Stomach (tissue), 9 donors: ENCODE measurements around the gene PPFIA1. TPM values are rescaled to one million over a fixed set of nuclear protein-coding genes. Genes with fewer than 3 reads are reported as not detected.

Source experiments
- DNase-seq, 2 donors: peaks; one replicate each; pipeline versions ENCODE4 v3.0.0 to v3.0.0-alpha.2; 2013 to 2019
- H3K27ac ChIP-seq, 5 donors: fragments of 200-600 bp in 4 of 5; sonication (generic) in 4 of 5; one replicate each; pipeline ENCODE4 v1.5.1; 2013 to 2019; ENCODE audit warnings: mild to moderate bottlenecking in 1 of 5, moderate library complexity in 1 of 5
- H3K27me3 ChIP-seq, 3 donors: fragments of 200-600 bp; sonication (generic); one replicate each; pipeline ENCODE4 v1.5.1; 2017 to 2019; ENCODE audit warnings: mixed run types in 1 of 3
- H3K36me3 ChIP-seq, 4 donors: fragments of 200-600 bp; sonication (generic); 1 replicate in 3 of 4; 2 replicates in 1 of 4; pipeline ENCODE4 v1.5.1; 2016 to 2019
- H3K4me1 ChIP-seq, 4 donors: fragments of 200-600 bp; sonication (generic); one replicate each; pipeline ENCODE4 v1.5.1; 2016 to 2019
- H3K4me3 ChIP-seq, 4 donors: fragments of 200-600 bp; sonication (generic) in 3 of 4; one replicate each; pipeline ENCODE4 v1.5.1; 2016 to 2019; ENCODE audit warnings: mild to moderate bottlenecking in 1 of 4
- H3K9me3 ChIP-seq, 4 donors: fragments of 200-600 bp; sonication (generic); one replicate each; pipeline ENCODE4 v1.5.1; 2016 to 2019
- CTCF ChIP-seq, 7 experiments: fragments of 450-650 bp in 4 of 7; fragments of 200-600 bp in 3 of 7; sonication (generic) in 3 of 7; IDR thresholded peaks; one replicate each; pipeline ENCODE4 v1.5.1; 2016 to 2019; ENCODE audit warnings: antibody characterized with exemption in 7 of 7, control low read depth in 2 of 7, mild to moderate bottlenecking in 1 of 7
- EP300 ChIP-seq: sonication (generic); formaldehyde crosslinking; IDR thresholded peaks from one replicate; pipeline ENCODE4 v1.6.1; 2017; ENCODE audit warnings: antibody characterized with exemption
- POLR2A ChIP-seq, 4 donors: fragments of 450-650 bp; IDR thresholded peaks; one replicate each; pipeline ENCODE4 v1.6.1; 2016; ENCODE audit warnings: antibody characterized with exemption in 4 of 4, control low read depth in 2 of 4, mild to moderate bottlenecking in 1 of 4, moderate library complexity in 1 of 4
- POLR2AphosphoS5 ChIP-seq, 3 donors: sonication (generic); formaldehyde crosslinking; IDR thresholded peaks; one replicate each; pipeline ENCODE4 v1.6.1; 2016; ENCODE audit warnings: antibody characterized with exemption in 3 of 3
- WGBS, 5 donors: extraction: QIAGEN DNeasy Blood & Tissue Kit in 3 of 5; methylation state at CpG; one replicate each; pipeline versions ENCODE4 v1.1.5 to v1.1.7; 2013 to 2018; 5-methylcytosine and 5-hydroxymethylcytosine counted together
- intact Hi-C: fragments of 100-400 bp; cut with DNase I; formaldehyde crosslinking; loops from one replicate; pipeline ENCODE4 v1.15.1; 2023; ENCODE audit warnings: low total_unique reads
- polyA plus RNA-seq, 3 donors: library from polyadenylated mRNA; stranded (reverse); fragments of 200-250 nt; gene quantifications; one replicate each; pipeline ENCODE4 v1.2.3, GENCODE V29; 2013
- total RNA-seq, 5 donors: library from RNA; depleted of rRNA; stranded (reverse); fragments of >200 nt; gene quantifications; one replicate each; pipeline versions ENCODE4 v1.1.0 to v1.2.3, GENCODE V29; 2014 to 2016
- donor health status: healthy with polysubstance abuse.
- donor health status: Bipolar disorder and iron deficiency.
- donor health status: healthy.

Gene PPFIA1
- total and polyA plus RNA-seq, 8 donors, result 10.8 to 108 (median 35.5) TPM

GRCh38 chr11:70381350-70381749 lies 110.9 kb downstream of the PPFIA1 start:
- no peaks in the 10 kb centered on the region for H3K27me3 ChIP-seq
- peaks cover 31 to 93% (median 86%) of the 10 kb centered on the region in 4 donors for H3K36me3 ChIP-seq
- H3K27ac ChIP-seq, result peak overlapping the region in 1 of 5 donors; percentile 68
- intact Hi-C loops, result no loop called here
- WGBS, 5 donors, result 88 to 95% (median 90%) methylated on average over 8 of the region's 8 CpGs
- peaks cover 0 to 16% (median 6%) of the 10 kb centered on the region in 4 donors for H3K4me1 ChIP-seq
- no peak overlapping the region for H3K4me3 ChIP-seq
- no peak for TF ChIP-seq CTCF (IDR thresholded peaks at IDR 0.05)
- DNase-seq, result no peak
- no peaks in the 10 kb centered on the region for H3K9me3 ChIP-seq

GRCh38 chr11:70381872-70382861 lies 111.7 kb downstream of the PPFIA1 start:
- TF ChIP-seq EP300, result no peak
- no peak for TF ChIP-seq POLR2A (IDR thresholded peaks at IDR 0.05)
- no peak for TF ChIP-seq CTCF (IDR thresholded peaks at IDR 0.05)
- no peak for TF ChIP-seq POLR2AphosphoS5 (IDR thresholded peaks at IDR 0.05)
- Histone ChIP-seq H3K4me1 (peaks cover 0 to 16% (median 6%) of the 10 kb centered on the region in 4 donors), H3K27me3 (no peaks in the 10 kb centered on the region), H3K9me3 (no peaks in the 10 kb centered on the region), H3K36me3 (peaks cover 23 to 86% (median 78%) of the 10 kb centered on the region in 4 donors), H3K27ac (peak overlapping the region in 3 of 5 donors; percentile 32 to 68 (median 56)), H3K4me3 (no peak overlapping the region)
- intact Hi-C loops, result no loop called here
- peak in 1 of 2 donors; percentile 59 for DNase-seq
- WGBS, 5 donors, result 75 to 86% (median 80%) methylated on average over 15 of the region's 15 CpGs

GRCh38 chr11:70383664-70384565 lies 113.4 kb downstream of the PPFIA1 start:
- peaks cover 0 to 16% (median 6%) of the 10 kb centered on the region in 4 donors for H3K4me1 ChIP-seq
- H3K36me3 ChIP-seq, result peaks cover 9 to 69% (median 60%) of the 10 kb centered on the region in 4 donors
- WGBS, 5 donors, result 75 to 90% (median 86%) methylated on average over 11 of the region's 11 CpGs
- no peak for TF ChIP-seq CTCF (IDR thresholded peaks at IDR 0.05)
- TF ChIP-seq EP300, result no peak
- no peak for TF ChIP-seq POLR2AphosphoS5 (IDR thresholded peaks at IDR 0.05)
- TF ChIP-seq POLR2A (IDR thresholded peaks at IDR 0.05), result no peak
- intact Hi-C loops, result no loop called here
- H3K27me3 ChIP-seq, result no peaks in the 10 kb centered on the region
- H3K9me3 ChIP-seq, result no peaks in the 10 kb centered on the region
- DNase-seq, result no peak
- H3K27ac ChIP-seq, result no peak overlapping the region
- H3K4me3 ChIP-seq, result no peak overlapping the region

DNA sequence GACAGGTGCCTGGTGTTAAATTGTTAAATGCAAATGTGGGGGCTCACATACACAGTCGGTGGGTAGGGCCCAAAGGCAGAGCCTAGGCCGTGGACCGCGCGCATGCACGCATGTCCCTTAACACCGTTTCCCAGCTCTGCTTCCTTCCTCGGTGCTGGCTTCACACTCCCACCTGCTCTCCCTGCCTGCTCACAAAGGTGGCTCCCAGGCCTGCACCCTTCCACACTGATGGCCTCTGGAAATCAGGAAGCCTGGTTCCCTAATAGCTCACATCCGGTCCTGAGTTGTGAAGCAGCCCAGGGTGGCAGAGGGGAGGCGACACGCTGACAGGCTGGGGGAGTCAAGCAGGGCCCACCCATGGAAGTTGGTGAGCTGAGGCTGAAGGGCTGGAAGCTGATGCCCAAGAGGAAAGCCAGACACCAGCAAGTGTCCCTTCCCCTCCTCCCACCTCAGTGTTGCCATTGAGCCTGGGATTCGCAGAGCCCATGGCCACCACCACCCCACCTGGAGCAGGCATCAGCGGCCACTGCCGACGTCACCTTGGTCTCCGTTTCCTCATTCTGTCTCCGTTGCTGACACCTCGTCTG lies 114.2 kb downstream of the PPFIA1 start:
- H3K4me1 ChIP-seq, result peaks cover 0 to 16% (median 6%) of the 10 kb centered on the region in 4 donors
- DNase-seq, result no peak
- TF ChIP-seq CTCF (IDR thresholded peaks at IDR 0.05), result no peak
- TF ChIP-seq POLR2A (IDR thresholded peaks at IDR 0.05), result no peak
- no peak for TF ChIP-seq POLR2AphosphoS5 (IDR thresholded peaks at IDR 0.05)
- no peak for TF ChIP-seq EP300
- H3K36me3 ChIP-seq, result peaks cover 9 to 63% (median 54%) of the 10 kb centered on the region in 4 donors
- H3K4me3 ChIP-seq, result no peak overlapping the region
- H3K27ac ChIP-seq, result no peak overlapping the region
- no peaks in the 10 kb centered on the region for H3K9me3 ChIP-seq
- H3K27me3 ChIP-seq, result no peaks in the 10 kb centered on the region
- intact Hi-C loops, result no loop called here
- 89 to 95% (median 90%) methylated on average over 15 to 18 of the region's 18 CpGs for WGBS, 5 donors
